Kidney (tissue), 14 donors: ENCODE results near the gene BABAM2. TPM values are rescaled to one million over a fixed set of nuclear protein-coding genes. Genes with fewer than 3 reads are reported as not detected.

Experiments
- DNase-seq, 5 donors: peaks; one replicate each; pipeline ENCODE4 v3.0.0-alpha.2; 2013 to 2020
- FAIRE-seq: peaks from 2 replicates; lab custom pipeline; 2012; peaks lifted over from hg19 to GRCh38; lab: Jason Lieb, UNC
- H3K27ac ChIP-seq, 2 donors: one replicate each; pipeline ENCODE4 v1.7.0; 2013; ENCODE audit warnings: low read depth in 2 of 2, low read length in 2 of 2, inconsistent platforms in 1 of 2
- H3K27me3 ChIP-seq: one replicate; pipeline ENCODE4 v1.7.1; 2013; ENCODE audit warnings: low read length, inconsistent platforms; ENCODE audit not compliant: control insufficient read depth, insufficient read depth
- H3K36me3 ChIP-seq, 3 donors: one replicate each; pipeline versions ENCODE4 v1.7.0 to v1.7.1; 2013; ENCODE audit warnings: low read length in 3 of 3, control low read depth in 1 of 3, inconsistent platforms in 1 of 3; ENCODE audit not compliant: insufficient read depth in 3 of 3, control insufficient read depth in 2 of 3
- H3K4me1 ChIP-seq, 3 donors: one replicate each; pipeline versions ENCODE4 v1.7.0 to v1.7.1; 2013; ENCODE audit warnings: low read length in 3 of 3, inconsistent platforms in 1 of 3, low read depth in 1 of 3; ENCODE audit not compliant: control insufficient read depth in 2 of 3, insufficient read depth in 2 of 3
- H3K4me3 ChIP-seq, 3 donors: one replicate each; pipeline versions ENCODE4 v1.7.0 to v1.8.1; 2013; ENCODE audit warnings: low read length in 3 of 3, control low read depth in 1 of 3, inconsistent platforms in 1 of 3
- H3K9ac ChIP-seq, 3 donors: one replicate each; pipeline versions ENCODE4 v1.7.0 to v1.7.1; 2013; ENCODE audit warnings: low read length in 3 of 3, control low read depth in 1 of 3, inconsistent platforms in 1 of 3
- H3K9me3 ChIP-seq, 3 donors: one replicate each; pipeline versions ENCODE4 v1.7.0 to v1.7.1; 2013; ENCODE audit warnings: low read length in 3 of 3, control low read depth in 1 of 3, inconsistent platforms in 1 of 3; ENCODE audit not compliant: control insufficient read depth in 2 of 3, insufficient read depth in 1 of 3
- intact Hi-C: fragments of 100-400 bp; cut with DNase I; formaldehyde crosslinking; loops from one replicate; pipeline ENCODE4 v1.11.1; 2022
- polyA plus RNA-seq: library from polyadenylated mRNA; stranded (reverse); fragments of 350-450 nt; fragmentation: Illumina TruSeq; extraction: RNeasy Lipid Tissue Mini Kit (QIAGEN cat#74804); gene quantifications from one replicate; pipeline ENCODE4 v1.2.3, GENCODE V29; 2014; ENCODE audit warnings: low read depth, low replicate concordance; ENCODE audit not compliant: insufficient read depth
- total RNA-seq: library from RNA; stranded (reverse); fragmentation: NEBNext Ultra II Directional; extraction: Animal tissue kit (Norgen Biotek cat#: 25700); gene quantifications from one replicate; pipeline ENCODE4 v1.2.1, GENCODE V29; 2021
- TF ChIP-seq, protein P1 (sequence below): IDR thresholded peaks from 3 replicates; pipeline ENCODE4 v1.5.1; 2012; ENCODE audit warnings: mild to moderate bottlenecking, moderate library complexity, borderline replicate concordance; ENCODE audit not compliant: insufficient read depth; ENCODE audit errors: extremely low read depth
- donor health status: control.
- donor health status: control.
- donor health status: control.
- donor health status: control.
- donor health status: control.
- donor health status: DM: yes; HTN: yes; CAD: no.
- donor health status: Normal renal cell carcinoma (clear cell type).

BABAM2 gene
- total and polyA plus RNA-seq, 2 donors from 2014 or later = 68.4 to 74.1 TPM

DNA sequence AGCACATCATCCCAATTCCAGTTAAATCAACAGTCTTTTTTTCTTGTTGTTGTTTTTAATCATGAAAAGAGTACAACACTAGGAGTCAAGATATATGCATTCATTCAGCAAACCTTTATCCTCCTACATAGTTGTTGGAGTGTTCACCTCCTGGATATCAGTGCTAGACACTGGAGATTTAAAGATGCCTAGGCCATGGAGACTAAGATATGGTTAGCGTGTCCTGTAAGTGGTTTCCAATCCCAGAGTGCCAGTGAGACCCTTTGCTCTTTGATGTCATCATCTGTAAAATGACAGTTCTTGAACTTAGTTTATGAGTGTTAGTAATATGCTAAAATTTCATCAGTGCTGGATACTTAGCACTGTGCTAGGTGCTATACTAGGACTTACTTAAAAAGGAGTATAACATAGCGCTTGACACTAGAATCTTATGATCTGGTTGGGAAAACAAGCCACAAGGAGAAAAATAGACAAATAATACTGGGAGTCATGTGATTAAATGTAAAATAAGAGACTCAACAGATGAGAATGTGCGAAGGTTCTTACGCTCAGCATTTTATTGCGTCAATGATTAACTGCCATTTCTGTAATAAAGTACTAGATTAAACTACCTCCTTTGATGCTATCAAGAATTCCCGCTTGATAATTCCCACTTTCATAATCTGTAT lies 31.5 kb downstream of the BABAM2 start:
- FAIRE-seq (peak; percentile 97), DNase-seq (peak in 1 of 5 donors; percentile 54)
- Histone ChIP-seq H3K36me3 (no peaks in the 10 kb centered on the region), H3K9ac (peak overlapping the region in 1 of 3 donors; percentile 61), H3K27ac (peak overlapping the region; percentile 90), H3K9me3 (no peaks in the 10 kb centered on the region), H3K4me3 (peak overlapping the region in 1 of 3 donors; percentile 18), H3K4me1 (peaks cover 3 to 16% (median 4%) of the 10 kb centered on the region in 3 donors), H3K27me3 (no peaks in the 10 kb centered on the region)
- TF ChIP-seq, protein P1, sequence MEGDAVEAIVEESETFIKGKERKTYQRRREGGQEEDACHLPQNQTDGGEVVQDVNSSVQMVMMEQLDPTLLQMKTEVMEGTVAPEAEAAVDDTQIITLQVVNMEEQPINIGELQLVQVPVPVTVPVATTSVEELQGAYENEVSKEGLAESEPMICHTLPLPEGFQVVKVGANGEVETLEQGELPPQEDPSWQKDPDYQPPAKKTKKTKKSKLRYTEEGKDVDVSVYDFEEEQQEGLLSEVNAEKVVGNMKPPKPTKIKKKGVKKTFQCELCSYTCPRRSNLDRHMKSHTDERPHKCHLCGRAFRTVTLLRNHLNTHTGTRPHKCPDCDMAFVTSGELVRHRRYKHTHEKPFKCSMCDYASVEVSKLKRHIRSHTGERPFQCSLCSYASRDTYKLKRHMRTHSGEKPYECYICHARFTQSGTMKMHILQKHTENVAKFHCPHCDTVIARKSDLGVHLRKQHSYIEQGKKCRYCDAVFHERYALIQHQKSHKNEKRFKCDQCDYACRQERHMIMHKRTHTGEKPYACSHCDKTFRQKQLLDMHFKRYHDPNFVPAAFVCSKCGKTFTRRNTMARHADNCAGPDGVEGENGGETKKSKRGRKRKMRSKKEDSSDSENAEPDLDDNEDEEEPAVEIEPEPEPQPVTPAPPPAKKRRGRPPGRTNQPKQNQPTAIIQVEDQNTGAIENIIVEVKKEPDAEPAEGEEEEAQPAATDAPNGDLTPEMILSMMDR = no peak
- intact Hi-C loops = no loop called here

DNA sequence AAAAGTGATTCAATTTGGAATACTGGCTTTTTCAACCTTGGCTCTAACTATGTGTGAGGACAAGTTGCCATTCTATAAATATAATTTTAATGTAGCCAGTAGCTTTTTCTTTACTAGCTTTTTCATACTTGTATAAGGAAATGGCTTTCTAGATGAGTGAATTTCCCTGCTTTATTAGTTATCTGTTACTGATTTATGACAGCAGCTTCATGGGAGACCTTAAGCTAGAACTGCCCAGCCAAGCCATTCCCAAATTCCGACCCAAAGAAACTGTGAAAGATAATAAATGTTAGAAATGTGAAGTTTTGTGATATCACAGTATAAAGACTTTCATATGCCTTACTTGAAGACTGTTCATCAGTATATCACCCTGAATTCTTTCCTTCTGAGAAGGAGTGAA lies 32.3 kb downstream of the BABAM2 start:
- TF ChIP-seq, protein P1 = no peak
- H3K27me3 ChIP-seq = no peaks in the 10 kb centered on the region
- DNase-seq (no peak), FAIRE-seq (no peak)
- H3K36me3 ChIP-seq = no peaks in the 10 kb centered on the region
- peaks cover 3 to 16% (median 4%) of the 10 kb centered on the region in 3 donors for H3K4me1 ChIP-seq
- H3K9me3 ChIP-seq = no peaks in the 10 kb centered on the region
- peak overlapping the region; percentile 45 to 90 for H3K27ac ChIP-seq
- H3K9ac ChIP-seq = no peak overlapping the region
- no peak overlapping the region for H3K4me3 ChIP-seq
- intact Hi-C loops = no loop called here

DNA sequence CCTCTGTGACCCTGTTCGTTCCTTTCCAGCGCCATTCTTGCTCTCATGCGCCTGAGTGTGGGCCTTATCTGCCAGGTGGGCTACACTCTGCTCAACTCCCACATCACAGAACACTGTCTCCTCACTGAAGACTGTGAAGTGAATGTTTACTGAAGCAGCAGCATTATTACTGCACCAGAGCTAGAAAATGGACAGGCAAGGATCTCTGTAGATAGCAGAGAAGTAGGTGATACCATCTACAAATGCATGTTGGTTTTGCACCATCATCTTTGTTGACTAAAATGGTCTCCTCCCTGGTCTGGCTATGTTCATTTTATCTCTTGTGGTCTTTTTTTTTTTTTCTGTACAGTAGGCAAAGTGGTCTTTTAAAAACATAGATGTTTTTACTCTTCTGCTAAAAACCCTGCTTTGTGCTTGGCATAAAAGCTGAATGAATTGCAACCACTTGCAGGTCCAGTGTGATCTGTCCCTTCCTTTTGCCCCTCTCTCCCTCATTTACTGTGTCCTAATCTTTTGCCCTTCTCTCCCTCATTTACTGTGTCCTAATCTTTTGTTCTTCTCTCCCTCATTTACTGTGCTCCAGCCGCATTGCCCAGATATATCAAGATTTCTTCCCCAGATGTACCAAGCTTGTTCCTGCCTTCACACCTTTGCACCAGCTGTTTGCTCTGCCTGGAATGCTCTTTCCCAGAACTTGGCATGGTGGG lies 35.4 kb downstream of the BABAM2 start:
- Histone ChIP-seq H3K27me3 (no peaks in the 10 kb centered on the region), H3K36me3 (no peaks in the 10 kb centered on the region), H3K9me3 (no peaks in the 10 kb centered on the region), H3K4me3 (no peak overlapping the region), H3K27ac (peak overlapping the region in 1 of 2 donors; percentile 23), H3K9ac (no peak overlapping the region), H3K4me1 (peaks cover 3 to 20% (median 4%) of the 10 kb centered on the region in 3 donors)
- TF ChIP-seq, protein P1 = no peak
- FAIRE-seq = no peak
- intact Hi-C loops = no loop called here
- DNase-seq = no peak
